HepG2 (cell line): ENCODE results near the gene YIPF5. TPM values are rescaled to one million over a fixed set of nuclear protein-coding genes. Genes with fewer than 3 reads are reported as not detected.

Experiments
- ELF4 ChIP-seq: sonication (generic); formaldehyde crosslinking; IDR thresholded peaks from 2 replicates; pipeline ENCODE4 v1.5.0; 2020; ENCODE audit warnings: missing genetic modification reagents, mild to moderate bottlenecking, moderate library complexity, borderline replicate concordance
- HDAC1 ChIP-seq: sonication (generic); formaldehyde crosslinking; IDR thresholded peaks from 2 replicates; pipeline ENCODE4 v1.5.1; 2020; ENCODE audit warnings: mild to moderate bottlenecking, missing genetic modification reagents
- JUNB ChIP-seq: sonication (generic); formaldehyde crosslinking; IDR thresholded peaks from 2 replicates; pipeline ENCODE4 v1.8.0; 2022; ENCODE audit warnings: missing genetic modification reagents, mild to moderate bottlenecking, borderline replicate concordance
- SIN3A ChIP-seq: IDR thresholded peaks from 2 replicates; pipeline ENCODE4 v1.6.1; 2011; ENCODE audit warnings: low read depth, mild to moderate bottlenecking, control low read depth, low read length, borderline replicate concordance
- SIX1 ChIP-seq: sonication (generic); formaldehyde crosslinking; IDR thresholded peaks from 2 replicates; pipeline ENCODE4 v1.4.0; 2020; ENCODE audit warnings: missing genetic modification reagents, borderline replicate concordance
- SMAD1 ChIP-seq: sonication (generic); formaldehyde crosslinking; IDR thresholded peaks from 2 replicates; pipeline ENCODE4 v1.4.0; 2020; ENCODE audit warnings: missing genetic modification reagents, low read depth, mild to moderate bottlenecking, borderline replicate concordance
- SMARCC2 ChIP-seq: fragments of 450-650 bp; IDR thresholded peaks from 2 replicates; pipeline ENCODE4 v1.6.1; 2017; ENCODE audit warnings: antibody characterized with exemption, mild to moderate bottlenecking
- SOX6 ChIP-seq, 2 experiments: fragments of 450-650 bp in 1 of 2; sonication (generic) in 1 of 2; formaldehyde crosslinking in 1 of 2; IDR thresholded peaks; 2 replicates each; pipeline versions ENCODE4 v1.4.0 to v1.6.1; 2017 to 2020; ENCODE audit warnings: antibody characterized with exemption in 1 of 2, mild to moderate bottlenecking in 1 of 2, missing genetic modification reagents in 1 of 2
- SRF ChIP-seq: IDR thresholded peaks from 2 replicates; pipeline ENCODE4 v1.6.1; 2011; ENCODE audit warnings: mild to moderate bottlenecking, low read depth, low read length, moderate library complexity
- TAF1 ChIP-seq: sonication (generic); formaldehyde crosslinking; IDR thresholded peaks from 2 replicates; pipeline ENCODE4 v1.4.0; 2020; ENCODE audit warnings: missing genetic modification reagents
- THAP8 ChIP-seq: sonication (generic); formaldehyde crosslinking; IDR thresholded peaks from 2 replicates; pipeline ENCODE4 v1.5.1; 2020; ENCODE audit warnings: missing genetic modification reagents, mild to moderate bottlenecking, borderline replicate concordance
- THAP9 ChIP-seq: sonication (generic); formaldehyde crosslinking; IDR thresholded peaks from 2 replicates; pipeline ENCODE4; 2020; ENCODE audit warnings: missing genetic modification reagents, mild to moderate bottlenecking, borderline replicate concordance
- ZFP90 ChIP-seq: sonication (generic); formaldehyde crosslinking; IDR thresholded peaks from 2 replicates; pipeline ENCODE4 v1.8.0; 2022; ENCODE audit warnings: missing genetic modification reagents, mild to moderate bottlenecking, inconsistent platforms, borderline replicate concordance
- ZNF333 ChIP-seq: sonication (generic); formaldehyde crosslinking; IDR thresholded peaks from 2 replicates; pipeline ENCODE4 v1.4.0; 2020; ENCODE audit warnings: mild to moderate bottlenecking, missing genetic modification reagents, borderline replicate concordance
- ZNF431 ChIP-seq: sonication (generic); formaldehyde crosslinking; IDR thresholded peaks from 2 replicates; pipeline ENCODE4 v1.9.0; 2022; ENCODE audit warnings: missing genetic modification reagents, low read depth, mild to moderate bottlenecking, borderline replicate concordance
- ZNF788 ChIP-seq: sonication (generic); formaldehyde crosslinking; IDR thresholded peaks from 2 replicates; pipeline ENCODE4 v1.5.0; 2020; ENCODE audit warnings: mild to moderate bottlenecking, missing genetic modification reagents, borderline replicate concordance
- polyA plus RNA-seq, 8 experiments: library from polyadenylated mRNA; depleted of rRNA in 3 of 8; stranded (reverse) in 7 of 8; unstranded in 1 of 8; fragments of >200 nt; fragmentation: Illumina TruSeq in 4 of 8; extraction: Trizol in 4 of 8; gene quantifications; 2 replicates each; pipeline versions ENCODE4 v1.2.1 to v1.2.3, GENCODE V29; 2011 to 2016; ENCODE audit warnings: low read depth in 4 of 8, missing spikeins in 1 of 8, mixed read lengths in 1 of 8; ENCODE audit not compliant: insufficient read depth in 1 of 8
- total RNA-seq, 5 experiments: library from RNA; depleted of rRNA; stranded (reverse); fragments of >200 nt; fragmentation: Illumina TruSeq; extraction: Trizol; gene quantifications; 2 replicates each; pipeline ENCODE4 v1.2.3, GENCODE V29; 2016; ENCODE audit warnings: low read depth in 1 of 5
- TF ChIP-seq, protein P1 (sequence below): IDR thresholded peaks from 2 replicates; pipeline ENCODE4 v1.6.1; 2016; ENCODE audit warnings: low read depth, control low read depth
- TF ChIP-seq, protein P2 (sequence below): sonication (generic); formaldehyde crosslinking; IDR thresholded peaks from 2 replicates; pipeline ENCODE4 v1.8.1; 2023; ENCODE audit warnings: mild to moderate bottlenecking, missing genetic modification reagents, borderline replicate concordance
- TF ChIP-seq, protein P3 (sequence below): sonication (generic); formaldehyde crosslinking; IDR thresholded peaks from 2 replicates; pipeline ENCODE4 v1.8.1; 2022; ENCODE audit warnings: mild to moderate bottlenecking, missing genetic modification reagents
- TF ChIP-seq, protein P4 (sequence below): sonication (generic); formaldehyde crosslinking; IDR thresholded peaks from 2 replicates; pipeline ENCODE4 v1.9.0; 2022; ENCODE audit warnings: low read depth, missing genetic modification reagents

YIPF5 gene
- total and polyA plus RNA-seq, 2 of the 13 experiments (the other 11 are each of a cell fraction or from before 2014, with no cell fraction given): 61.4 to 73.6 TPM

DNA sequence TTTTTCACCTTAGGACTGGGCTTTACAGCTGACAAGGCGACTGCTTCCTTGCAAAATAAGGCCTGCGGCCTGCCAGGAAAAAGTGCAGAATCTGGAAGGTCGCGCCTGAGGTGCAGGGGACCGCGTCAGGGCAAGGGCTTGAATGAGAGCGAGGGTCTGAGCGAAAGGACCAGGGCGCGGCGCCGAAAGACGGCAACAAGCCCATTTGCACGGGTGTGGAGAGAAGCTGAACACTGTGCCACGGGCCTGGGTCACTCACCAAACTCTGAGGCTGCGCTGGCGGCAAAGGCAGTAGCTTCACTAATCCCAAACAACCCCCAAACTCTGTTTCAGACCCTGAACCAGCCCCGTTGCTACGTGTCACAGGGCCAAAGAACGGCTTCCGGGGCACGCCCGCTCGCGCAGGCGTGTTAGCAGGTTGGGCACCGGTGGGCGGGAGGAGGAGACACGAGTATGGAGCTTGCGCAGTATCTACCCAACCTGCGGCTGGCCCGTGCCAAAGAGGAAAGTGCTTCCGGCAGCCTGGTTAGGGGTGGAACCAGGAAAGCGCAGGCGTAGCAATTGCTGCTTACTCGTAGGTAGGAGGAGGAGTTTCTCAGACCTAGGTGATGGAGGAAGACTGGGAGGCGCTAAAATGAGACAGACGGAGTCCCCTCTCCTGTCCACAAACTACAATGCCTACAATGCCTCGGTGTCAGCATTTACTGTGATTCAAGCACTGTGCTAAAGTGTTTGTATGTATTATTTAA lies at the start of gene YIPF5, which contains the start of gene KCTD16 (continued):
- TF ChIP-seq ZNF788 (CRISPR knock-in tag): peak; percentile 67; the same call in 1 of the 2 replicates
- no peak for TF ChIP-seq ELF4 (CRISPR knock-in tag)
- TF ChIP-seq TAF1: peak; percentile 75
- TF ChIP-seq SMARCC2: no peak
- peak; percentile 76 for TF ChIP-seq SRF
- TF ChIP-seq SOX6 (IDR thresholded peaks at IDR 0.05): no peak
- peak; percentile 45; the same call in 1 of the 2 replicates for TF ChIP-seq SOX6 (CRISPR knock-in tag; IDR thresholded peaks at IDR 0.05)
- peak; percentile 85; the same call in 1 of the 2 replicates for TF ChIP-seq THAP9 (CRISPR knock-in tag)
- TF ChIP-seq SIX1: no peak
- TF ChIP-seq, protein P1, sequence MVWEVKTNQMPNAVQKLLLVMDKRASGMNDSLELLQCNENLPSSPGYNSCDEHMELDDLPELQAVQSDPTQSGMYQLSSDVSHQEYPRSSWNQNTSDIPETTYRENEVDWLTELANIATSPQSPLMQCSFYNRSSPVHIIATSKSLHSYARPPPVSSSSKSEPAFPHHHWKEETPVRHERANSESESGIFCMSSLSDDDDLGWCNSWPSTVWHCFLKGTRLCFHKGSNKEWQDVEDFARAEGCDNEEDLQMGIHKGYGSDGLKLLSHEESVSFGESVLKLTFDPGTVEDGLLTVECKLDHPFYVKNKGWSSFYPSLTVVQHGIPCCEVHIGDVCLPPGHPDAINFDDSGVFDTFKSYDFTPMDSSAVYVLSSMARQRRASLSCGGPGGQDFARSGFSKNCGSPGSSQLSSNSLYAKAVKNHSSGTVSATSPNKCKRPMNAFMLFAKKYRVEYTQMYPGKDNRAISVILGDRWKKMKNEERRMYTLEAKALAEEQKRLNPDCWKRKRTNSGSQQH (CRISPR knock-in tag): peak; percentile 76
- TF ChIP-seq HDAC1 (CRISPR knock-in tag): no peak; the same call in none of the 2 replicates
- TF ChIP-seq, protein P2, sequence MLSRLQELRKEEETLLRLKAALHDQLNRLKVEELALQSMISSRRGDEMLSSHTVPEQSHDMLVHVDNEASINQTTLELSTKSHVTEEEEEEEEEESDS (CRISPR knock-in tag): no peak
- no peak for TF ChIP-seq ZNF431 (CRISPR knock-in tag)
- TF ChIP-seq JUNB (CRISPR knock-in tag): no peak
- peak; percentile 80; the same call in 1 of the 2 replicates for TF ChIP-seq SIN3A
- TF ChIP-seq, protein P3, sequence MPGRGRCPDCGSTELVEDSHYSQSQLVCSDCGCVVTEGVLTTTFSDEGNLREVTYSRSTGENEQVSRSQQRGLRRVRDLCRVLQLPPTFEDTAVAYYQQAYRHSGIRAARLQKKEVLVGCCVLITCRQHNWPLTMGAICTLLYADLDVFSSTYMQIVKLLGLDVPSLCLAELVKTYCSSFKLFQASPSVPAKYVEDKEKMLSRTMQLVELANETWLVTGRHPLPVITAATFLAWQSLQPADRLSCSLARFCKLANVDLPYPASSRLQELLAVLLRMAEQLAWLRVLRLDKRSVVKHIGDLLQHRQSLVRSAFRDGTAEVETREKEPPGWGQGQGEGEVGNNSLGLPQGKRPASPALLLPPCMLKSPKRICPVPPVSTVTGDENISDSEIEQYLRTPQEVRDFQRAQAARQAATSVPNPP (CRISPR knock-in tag): no peak
- TF ChIP-seq ZNF333 (CRISPR knock-in tag): no peak
- no peak for TF ChIP-seq THAP8 (CRISPR knock-in tag)
- TF ChIP-seq SMAD1 (CRISPR knock-in tag): no peak; the same call in 1 of the 2 replicates
- TF ChIP-seq, protein P4, sequence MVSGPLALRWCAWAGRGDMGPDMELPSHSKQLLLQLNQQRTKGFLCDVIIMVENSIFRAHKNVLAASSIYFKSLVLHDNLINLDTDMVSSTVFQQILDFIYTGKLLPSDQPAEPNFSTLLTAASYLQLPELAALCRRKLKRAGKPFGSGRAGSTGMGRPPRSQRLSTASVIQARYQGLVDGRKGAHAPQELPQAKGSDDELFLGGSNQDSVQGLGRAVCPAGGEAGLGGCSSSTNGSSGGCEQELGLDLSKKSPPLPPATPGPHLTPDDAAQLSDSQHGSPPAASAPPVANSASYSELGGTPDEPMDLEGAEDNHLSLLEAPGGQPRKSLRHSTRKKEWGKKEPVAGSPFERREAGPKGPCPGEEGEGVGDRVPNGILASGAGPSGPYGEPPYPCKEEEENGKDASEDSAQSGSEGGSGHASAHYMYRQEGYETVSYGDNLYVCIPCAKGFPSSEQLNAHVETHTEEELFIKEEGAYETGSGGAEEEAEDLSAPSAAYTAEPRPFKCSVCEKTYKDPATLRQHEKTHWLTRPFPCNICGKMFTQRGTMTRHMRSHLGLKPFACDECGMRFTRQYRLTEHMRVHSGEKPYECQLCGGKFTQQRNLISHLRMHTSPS (CRISPR knock-in tag): no peak
- peak; percentile 91; the same call in 1 of the 2 replicates for TF ChIP-seq ZFP90 (CRISPR knock-in tag)
